Stimulated activated CD4-positive, alpha-beta T cell treated with anti-CD3 and anti-CD28 coated beads, Interleukin-1b, Interleukin-23, amount 100 ng/mL, for 24 hours (primary cell): Measurements from ENCODE around the gene RBM6.
"Not testable (repeated sequence)": the region's sequence is repeated elsewhere in the genome, so short reads cannot be mapped to it uniquely, and the experiment has no call there.

Experiments used
- DNase-seq, 4 experiments: peaks; one replicate each; pipeline ENCODE4 v3.0.0-alpha.2; 2020; ENCODE audit warnings: low read depth in 4 of 4, low spot score in 1 of 4

RBM6 gene

DNA sequence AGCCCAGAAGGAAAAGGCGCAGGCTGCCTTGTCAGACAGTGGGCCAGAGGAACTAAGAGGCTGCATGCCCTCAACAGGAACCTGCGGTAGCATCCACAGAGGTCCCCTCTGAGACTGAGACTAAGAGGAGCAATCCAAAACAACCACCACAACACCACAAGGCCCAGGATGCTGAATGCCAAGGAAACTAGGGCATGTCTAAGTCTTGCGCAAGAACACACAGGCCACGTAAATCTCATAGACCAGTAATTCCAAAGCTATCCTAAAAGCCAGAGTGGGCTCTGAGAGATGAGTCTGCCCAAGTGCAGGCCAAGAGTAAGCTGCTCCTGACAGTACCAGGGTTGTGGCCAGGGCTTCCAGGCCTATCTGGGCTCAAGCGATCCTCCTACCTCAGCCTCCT, 23.3 kb upstream of the RBM6 start:
- no peak for DNase-seq

DNA sequence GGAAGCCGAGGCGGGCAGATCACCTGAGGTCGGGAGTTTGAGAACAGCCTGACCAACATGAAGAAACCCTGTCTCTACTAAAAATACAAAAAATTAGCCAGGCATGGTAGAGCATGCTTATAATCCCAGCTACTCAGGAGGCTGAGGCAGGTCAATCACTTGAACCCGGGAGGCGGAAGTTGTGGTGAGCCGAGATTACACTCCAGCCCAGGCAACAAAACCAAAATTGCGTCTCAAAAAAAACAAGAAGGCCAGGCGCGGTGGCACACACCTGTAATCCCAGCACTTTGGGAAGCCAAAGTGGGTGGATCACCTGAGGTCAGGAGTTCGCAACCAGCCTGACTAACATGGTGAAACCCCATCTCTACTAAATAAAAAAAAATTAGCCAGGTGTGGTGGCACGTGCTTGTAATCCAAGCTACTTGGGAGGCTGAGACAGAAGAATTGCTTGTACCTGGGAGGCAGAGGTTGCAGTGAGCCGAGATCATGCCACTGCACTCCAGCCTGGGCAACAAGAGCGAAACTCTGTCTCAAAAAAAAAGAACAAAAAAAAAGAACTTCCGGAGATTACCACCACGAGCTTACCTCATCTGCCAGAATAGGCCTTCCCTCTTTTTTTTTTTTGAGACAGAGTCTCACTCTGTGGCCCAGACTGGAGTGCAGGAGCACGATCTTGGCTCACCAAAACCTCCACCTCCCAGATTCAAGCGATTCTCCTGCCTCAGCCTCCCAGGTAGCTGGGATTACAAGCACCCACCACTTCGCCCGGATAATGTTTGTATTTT, 22.0 kb upstream of the RBM6 start:
- DNase-seq = not testable (repeated sequence)

DNA sequence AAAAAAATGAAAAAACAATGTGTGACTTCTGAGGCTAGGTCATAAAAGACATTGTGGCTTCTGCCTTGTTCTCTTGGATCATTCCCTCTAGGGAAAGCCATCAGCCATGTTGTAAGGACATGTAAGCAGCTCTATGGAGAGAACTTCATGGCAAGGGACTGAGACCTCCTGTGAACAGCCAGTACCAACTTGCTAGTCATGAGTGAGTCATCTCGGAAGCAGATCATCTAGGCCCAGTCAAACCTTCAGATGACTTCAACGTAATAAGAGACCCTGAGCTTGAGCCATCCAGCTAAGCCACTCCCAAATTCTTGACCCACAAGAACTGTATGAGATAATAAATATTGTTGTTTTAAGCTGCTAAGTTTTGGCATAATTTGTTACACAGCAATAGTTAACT, 15.3 kb upstream of the RBM6 start:
- DNase-seq = no peak

DNA sequence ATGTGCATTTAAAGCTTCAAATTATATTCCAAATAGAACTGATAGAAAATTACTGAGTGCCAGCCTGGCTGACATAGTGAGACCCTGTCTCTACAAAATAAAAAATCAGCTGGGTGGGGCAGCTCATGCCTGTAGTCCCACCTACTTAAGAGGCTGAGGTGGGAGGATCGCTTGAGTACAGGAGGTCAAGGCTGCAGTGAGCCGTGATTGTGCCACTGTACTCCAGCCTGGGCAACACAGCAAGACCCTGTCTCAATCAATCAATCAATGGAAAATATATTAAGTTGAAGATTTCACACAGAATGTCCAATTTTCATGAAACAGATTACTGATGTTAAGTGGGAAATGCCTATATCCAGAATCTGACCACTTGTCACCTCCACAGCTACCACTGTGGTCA, 14.5 kb upstream of the RBM6 start:
- no peak for DNase-seq

DNA sequence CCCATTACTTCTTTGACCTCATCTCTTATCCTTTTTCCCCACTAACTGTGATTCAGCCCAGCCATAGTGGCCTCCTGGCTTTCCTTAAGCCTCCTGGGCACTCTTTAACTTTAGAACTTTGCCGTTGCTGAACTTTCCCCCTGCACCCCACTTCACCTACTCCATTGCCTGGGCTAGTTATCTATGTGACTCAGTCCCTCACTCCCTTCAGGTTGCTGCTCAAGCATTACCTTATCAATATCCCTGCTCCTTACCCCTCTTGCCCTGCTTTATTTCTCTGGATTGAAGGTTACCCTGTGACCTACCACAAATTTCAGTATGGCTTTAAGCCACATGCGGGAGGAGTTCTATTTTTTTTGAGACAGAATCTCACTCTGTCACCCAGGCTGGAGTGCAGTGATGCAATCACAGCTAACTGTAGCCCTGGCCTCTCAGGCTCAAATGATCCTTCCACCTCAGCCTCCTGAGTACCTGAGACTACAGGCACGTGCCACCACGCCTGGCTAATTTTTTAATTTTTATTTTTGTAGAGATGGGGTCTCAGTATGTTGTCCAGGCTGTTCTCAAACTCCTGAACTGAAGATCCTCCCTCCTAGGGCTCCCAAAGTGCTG, 13.7 kb upstream of the RBM6 start:
- DNase-seq = no peak

DNA sequence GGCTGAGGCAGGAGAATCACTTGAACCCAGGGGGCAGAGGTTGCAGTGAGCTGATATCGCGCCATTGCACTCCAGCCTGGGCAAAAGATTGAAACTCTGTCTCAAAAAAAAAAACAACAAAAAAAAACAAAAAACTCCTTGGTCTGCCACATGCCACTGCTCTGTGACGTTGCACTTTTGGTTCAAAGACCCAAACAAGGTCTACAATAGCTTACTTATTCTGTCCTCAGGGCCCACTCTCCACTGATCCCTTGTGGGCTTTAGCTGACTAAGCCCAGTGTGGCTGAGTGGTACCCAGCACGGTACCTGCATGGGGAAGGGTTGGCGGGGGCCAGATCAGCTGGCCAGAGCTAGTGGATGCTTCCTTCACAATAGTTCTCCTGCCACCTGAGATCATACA, 12.2 kb upstream of the RBM6 start:
- DNase-seq = no peak

DNA sequence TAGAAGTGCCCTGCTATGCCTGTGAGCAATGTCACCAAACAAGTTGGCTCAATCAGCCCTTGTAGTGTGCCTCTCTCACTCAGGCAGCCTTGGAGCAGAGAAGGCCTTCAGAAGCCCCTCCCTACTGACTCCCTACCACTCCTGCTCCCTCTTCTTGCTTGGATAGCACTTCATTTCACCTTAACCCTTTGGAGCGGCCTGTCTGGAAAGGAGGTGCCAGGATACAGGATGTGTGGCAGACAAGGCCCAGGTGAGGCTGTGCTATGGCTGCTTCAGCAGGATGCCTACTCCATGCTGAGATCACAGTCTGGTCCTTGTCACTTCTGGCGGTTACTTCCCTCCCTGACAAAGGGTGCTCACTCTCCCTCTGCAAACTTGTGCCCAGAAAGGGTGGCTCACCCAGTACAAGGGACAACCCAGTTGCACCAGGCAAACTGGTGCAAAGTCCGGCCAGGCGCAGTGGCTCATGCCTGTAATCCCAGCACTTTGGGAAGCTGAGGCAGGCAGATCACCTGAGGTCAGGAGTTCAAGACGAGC, 11.4 kb upstream of the RBM6 start:
- DNase-seq = no peak

DNA sequence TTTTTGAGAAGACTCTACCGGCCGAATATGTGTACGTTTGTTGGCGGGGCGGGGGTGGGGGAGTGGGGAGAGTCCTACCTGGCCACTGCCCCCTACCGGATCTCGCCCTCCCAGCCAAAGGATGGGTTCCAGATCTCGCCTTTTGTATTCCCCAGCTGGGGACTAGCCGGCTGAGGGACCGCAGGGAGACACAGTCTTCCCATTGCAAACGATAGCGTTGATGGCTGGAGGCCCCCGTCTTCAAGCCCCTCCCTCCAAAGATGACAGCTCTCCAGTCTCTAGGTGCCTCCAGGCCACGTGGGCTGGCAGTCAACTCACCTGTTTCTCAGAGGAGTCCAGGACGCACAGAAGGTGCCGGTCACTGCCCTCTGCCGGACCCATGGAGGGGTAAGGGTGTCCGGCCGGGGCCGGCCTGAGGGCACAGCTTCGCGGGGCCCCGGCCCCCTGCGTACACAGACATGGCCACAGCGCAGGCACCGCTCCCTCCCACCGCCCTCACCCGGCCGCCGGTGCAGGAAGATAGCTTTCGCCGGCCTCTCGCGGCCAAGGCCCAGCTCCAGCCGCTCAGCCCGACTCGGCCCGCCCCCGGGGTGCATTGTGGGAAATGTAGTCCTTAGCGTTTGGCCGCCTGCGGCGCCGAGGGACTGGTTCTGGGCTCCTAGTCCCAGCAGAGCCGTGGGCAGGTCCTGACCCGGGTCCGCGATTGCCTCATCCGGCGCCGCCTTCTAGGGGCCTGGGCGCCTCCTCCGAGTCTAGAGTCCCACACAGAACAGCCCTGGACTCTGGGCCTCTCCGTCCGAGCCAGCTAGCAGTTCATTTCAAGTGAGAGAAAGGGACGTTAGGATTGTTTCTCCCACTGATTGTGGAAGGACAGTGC, 10.4 kb upstream of the RBM6 start, which contains the start of gene MON1A:
Gene MON1A (minus strand): TSS at position 521 of the 877 bp plus-strand sequence. CDS start 16,465 bp downstream, outside the sequence.
- peak; percentile 74 to 91 (median 80) for DNase-seq

DNA sequence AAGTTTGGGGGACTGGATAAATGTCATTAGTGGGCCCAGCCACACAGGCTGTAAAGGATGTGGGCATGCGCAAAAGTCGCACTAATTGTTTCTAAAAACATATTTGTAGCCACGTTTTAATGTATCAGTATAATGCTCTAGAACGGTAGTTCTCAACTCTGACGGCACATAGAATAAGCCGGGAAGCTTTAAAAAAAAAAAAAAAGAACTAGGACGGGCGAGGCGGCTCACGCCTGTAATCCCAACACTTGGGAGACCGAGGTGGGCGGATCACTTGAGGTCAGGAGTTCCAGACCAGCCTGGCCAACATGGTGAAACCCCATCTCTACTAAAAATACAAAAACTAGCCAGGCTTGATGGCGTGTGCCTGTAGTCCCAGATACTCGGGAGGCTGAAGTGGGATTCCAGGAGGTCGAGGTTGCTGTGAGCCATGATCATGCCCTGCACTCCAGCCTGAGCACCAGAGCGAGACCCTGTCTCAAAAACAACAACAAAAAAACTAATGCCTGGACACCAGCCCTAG, 9.7 kb upstream of the RBM6 start:
- no peak for DNase-seq

DNA sequence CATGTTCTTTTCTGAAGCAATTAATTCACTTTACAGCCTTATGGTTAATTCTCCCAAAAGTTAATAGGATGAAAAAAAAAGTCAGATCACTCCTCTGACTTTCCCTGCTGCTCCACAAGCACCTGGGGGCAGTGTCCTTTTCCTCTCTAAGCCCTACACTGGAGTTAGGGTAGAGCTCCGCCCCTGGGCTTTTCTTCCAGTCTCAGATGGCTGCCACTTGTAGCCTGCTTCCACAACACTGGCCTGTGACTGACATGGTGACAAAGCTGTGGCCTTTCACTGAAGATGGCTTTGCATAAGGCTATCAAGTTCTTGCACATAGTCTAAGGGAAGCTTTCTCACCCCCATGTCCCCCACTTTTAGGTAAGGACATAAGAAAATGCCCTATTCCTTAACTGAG, 9.0 kb upstream of the RBM6 start:
- DNase-seq = no peak

DNA sequence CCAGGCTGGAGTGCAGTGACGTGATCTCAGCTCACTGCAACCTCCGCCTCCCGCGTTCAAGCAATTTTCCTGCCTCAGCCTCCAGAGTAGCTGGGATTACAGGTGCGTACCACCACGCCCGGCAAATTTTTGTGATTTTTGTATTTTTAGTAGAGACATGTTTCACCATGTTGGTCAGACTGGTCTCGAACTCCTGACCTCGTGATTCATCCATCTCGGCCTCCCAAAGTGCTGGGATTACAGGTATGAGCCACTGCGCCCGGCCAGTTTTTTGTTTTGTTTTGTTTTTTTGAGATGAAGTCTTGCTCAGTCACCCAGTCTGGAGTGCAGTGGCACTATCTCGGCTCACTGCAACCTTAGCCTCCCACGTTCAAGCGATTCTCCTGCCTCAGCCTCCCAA, 7.7 kb upstream of the RBM6 start:
- not testable (repeated sequence) for DNase-seq

DNA sequence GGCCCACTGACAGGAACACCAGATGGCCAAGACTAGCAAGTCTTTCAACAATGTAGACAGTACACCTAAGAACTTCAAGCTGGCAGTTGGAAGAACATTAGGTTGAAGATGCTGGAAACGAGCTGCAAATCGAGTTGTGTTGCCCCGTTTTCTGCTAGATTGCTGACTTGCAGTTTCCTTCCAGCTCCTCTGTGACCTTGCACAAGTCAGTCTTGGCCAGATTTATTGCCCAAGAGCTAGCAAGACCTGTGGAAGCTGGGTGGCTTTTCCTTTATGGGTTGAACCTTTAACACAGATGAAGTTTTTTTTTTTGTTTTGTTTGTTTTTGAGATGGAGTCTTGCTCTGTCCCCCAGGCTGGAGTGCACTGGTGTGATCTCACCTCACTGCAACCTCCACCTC, 2.9 kb upstream of the RBM6 start:
- no peak for DNase-seq

DNA sequence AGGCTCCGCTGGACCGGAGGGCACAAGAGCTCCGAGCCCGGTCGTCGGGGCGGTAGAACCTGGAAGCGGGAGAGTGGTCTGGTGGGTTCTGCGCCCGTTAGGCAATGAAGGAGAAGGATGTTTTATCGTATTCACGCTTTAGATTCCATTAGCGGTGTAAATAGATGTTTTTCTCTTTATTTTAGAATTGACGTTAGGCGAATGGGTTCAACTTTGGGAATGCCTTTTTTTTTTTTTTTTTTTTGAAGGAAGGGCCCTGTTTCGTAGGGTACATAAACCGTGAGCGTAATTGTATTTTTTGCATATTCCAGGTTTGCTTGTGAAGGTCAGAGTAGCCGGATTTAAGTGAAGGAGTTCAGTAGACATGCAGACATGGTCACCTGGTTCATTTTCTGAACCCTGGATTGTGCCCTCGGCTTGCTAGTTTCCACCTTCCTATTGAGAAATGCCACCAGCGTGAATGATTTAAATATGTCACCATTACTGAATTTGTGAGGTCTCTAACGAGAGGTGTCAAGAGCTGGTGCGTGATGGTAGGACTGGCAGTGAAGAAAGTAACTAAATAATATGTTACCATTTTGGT, 808 bp downstream of the RBM6 start:
- DNase-seq = no peak

DNA sequence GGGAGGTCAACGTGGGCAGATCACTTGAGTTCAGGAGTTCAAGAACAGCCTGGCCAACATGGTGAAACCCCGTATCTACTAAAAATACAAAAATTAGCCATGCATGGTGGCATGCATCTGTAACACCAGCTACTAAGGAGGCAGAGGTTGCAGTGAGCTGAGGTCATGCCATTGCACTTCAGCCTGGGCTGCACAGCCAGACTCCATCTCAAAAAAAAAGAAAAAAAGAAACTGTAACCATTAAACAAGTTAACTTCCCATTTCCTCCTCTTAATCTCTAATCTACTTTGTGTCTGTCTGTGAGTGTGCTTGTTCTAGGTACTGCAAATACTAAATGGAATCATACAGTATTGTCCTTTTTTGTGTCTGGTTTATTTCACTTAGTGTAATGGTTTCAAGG, 2.7 kb downstream of the RBM6 start:
- no peak for DNase-seq

DNA sequence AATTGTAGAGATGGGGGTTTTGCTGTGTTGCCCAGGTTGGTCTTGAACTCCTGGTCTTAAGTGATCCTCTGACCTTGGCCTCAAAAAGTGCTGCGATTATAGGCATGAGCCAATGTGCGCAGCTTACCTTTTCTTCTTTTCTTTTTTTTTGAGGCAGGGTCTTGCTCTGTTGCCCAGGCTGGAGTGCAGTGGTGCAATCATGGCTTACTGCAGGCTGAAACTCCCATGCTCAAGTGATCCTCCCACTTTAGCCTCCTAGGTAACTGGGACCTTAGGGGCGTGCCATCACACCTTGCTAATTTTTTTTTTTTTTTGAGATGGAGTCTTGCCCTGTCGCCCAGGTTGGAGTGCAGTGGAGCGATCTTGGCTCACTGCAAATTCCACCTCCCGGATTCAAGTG, 13.0 kb downstream of the RBM6 start:
- no peak for DNase-seq

DNA sequence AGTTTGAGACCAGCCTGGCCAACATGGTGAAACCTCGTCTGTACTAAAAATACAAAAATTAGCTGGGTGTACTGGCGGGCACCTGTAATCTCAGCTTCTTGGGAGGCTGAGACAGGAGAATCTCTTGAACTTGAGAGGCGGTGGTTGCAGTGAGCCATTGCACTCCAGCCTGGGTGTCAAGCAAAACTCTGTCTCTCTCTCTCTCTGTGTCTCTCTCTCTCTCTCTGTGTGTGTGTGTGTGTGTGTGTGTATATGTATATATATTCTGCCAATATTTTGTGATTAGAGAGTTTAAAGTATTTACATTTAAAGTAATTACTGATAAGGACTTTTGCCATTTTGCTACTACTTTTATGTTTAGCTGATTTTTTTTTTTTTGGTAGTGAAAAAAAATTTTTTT, 15.7 kb downstream of the RBM6 start:
- no peak for DNase-seq

DNA sequence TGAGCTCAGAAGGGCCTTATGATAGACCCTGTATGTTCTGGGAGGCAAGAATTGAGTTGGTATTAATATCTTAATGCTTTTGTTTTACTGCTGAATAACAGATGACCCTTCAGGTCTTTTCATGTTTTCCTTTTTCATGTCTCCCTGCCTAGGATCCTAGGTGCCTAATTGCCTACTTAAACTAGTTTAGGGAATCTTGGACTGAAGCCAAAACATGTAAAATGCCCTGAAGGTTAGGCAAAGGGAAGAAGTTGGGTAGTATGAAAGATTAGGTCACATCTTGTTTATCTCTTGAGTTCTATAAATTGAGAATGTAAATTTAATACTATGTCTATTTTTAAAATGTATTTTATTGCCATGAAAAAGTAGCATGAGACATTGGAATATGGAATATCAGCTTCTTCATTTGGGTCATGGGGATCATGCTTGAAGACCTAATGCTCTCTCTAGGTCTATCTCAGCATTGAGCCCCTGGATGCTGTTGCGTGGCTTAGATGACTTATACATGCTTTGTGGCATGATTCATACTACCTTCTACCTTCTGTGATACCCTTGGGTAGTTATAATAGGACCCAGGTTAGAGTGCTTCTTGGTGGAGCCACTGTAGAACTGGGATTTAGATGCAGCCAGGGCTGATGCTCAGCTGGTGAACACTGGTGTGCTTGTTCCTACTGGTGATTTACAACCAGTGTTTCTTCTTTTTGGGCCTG, 26.4 kb downstream of the RBM6 start:
- no peak for DNase-seq

DNA sequence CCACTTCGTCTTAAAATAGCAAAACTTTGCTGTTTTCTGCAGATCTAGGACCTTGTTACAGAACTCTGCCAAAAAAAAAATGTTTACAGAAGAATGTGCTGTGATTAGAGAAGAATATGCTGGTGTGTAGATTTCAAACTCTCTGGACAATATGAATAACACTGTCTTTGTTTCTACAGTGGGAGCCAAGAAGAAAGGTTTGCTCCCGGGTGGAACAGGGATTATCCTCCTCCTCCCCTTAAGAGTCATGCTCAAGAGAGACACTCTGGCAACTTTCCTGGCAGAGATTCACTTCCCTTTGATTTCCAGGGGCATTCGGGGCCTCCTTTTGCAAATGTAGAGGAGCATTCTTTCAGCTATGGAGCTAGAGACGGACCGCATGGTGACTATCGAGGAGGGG, 27.3 kb downstream of the RBM6 start:
- no peak for DNase-seq

DNA sequence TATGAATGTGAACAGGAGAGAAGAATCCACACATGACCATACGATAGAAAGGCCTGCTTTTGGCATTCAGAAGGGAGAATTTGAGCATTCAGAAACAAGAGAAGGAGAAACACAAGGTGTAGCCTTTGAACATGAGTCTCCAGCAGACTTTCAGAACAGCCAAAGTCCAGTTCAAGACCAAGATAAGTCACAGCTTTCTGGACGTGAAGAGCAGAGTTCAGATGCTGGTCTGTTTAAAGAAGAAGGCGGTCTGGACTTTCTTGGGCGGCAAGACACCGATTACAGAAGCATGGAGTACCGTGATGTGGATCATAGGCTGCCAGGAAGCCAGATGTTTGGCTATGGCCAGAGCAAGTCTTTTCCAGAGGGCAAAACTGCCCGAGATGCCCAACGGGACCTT, 28.4 kb downstream of the RBM6 start:
- DNase-seq = no peak

DNA sequence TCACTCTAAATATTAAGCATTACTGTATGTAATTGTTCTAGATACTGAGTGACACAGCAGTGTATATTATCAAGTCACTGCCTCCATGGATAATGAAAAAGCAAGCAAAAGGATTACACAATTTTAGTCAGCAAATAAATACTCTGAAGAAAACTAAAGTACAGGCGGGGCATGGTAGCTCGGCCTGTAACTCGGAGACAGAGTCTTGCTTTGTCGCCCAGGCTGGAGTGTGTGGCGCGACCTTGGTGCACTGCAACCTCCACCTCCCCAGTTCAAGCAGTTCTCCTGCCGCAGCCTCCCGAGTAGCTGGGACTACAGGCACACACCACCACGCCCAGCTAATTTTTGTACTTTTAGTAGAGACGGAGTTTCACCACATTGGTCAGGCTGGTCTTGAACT, 32.7 kb downstream of the RBM6 start:
- no peak for DNase-seq
